Measurements from ENCODE around the gene GLB1L3.

- TF ChIP-seq CTCF (conservative IDR thresholded peaks at IDR 0.05; ENCODE audit: low read length) (no peak), EZH2phosphoT487 (IDR thresholded peaks at IDR 0.05; ENCODE audit: borderline replicate concordance) (no peak)
Measured at GRCh38 chr11:134291196-134291595, 15.0 kb downstream of the GLB1L3 start.
